Measurements from ENCODE around the gene CRBN. TPM values are rescaled to one million over a fixed set of nuclear protein-coding genes. Genes with fewer than 3 reads are reported as not detected.
A peak's percentile ranks its signal among the peaks of the same experiment; 100 is the strongest.

Gene CRBN
- total RNA-seq, 1 donor from 2014 or later: 42.6 TPM

DNA sequence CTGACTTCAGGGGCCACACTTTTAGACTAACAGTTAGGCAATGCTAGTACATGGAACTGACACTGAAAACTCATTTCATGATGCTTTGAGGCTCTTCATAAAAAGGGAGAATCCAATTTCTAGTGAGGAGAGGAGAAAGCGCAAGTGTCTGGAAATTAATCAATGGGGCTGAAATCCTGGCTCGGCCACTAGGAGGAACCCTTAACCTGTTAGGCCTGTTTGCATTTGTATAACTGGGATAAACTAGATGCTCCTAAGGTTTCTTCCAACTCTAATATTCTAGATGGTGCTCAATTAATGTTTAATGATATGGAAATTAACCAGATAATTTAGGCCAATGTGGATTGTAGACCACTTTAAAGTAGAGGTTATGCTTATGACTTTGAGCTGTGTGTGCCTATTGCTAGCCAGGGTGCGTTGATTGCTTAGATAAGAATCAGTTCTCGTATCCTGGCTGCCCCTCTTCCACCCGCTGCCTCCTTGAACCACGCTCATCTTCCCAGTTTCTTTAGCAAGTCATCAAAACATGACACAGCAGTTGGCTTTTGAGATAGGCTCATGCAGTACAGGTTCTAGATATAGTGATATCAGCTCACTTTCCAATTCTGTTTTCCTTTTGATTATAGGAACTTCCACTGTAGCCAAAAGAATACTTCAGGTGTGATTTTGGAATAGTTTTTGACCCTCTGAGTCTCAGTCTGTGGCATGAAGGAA, 16.8 kb upstream of the CRBN start:
- TF ChIP-seq, protein P1, sequence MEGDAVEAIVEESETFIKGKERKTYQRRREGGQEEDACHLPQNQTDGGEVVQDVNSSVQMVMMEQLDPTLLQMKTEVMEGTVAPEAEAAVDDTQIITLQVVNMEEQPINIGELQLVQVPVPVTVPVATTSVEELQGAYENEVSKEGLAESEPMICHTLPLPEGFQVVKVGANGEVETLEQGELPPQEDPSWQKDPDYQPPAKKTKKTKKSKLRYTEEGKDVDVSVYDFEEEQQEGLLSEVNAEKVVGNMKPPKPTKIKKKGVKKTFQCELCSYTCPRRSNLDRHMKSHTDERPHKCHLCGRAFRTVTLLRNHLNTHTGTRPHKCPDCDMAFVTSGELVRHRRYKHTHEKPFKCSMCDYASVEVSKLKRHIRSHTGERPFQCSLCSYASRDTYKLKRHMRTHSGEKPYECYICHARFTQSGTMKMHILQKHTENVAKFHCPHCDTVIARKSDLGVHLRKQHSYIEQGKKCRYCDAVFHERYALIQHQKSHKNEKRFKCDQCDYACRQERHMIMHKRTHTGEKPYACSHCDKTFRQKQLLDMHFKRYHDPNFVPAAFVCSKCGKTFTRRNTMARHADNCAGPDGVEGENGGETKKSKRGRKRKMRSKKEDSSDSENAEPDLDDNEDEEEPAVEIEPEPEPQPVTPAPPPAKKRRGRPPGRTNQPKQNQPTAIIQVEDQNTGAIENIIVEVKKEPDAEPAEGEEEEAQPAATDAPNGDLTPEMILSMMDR (IDR thresholded peaks at IDR 0.05): peak; percentile 56
- Mint-ChIP-seq H3K36me3 (ENCODE audit: unreplicated experiment) (no peaks in the 10 kb centered on the region), H3K9me3 (ENCODE audit: unreplicated experiment) (no peaks in the 10 kb centered on the region), H3K4me1 (ENCODE audit: unreplicated experiment) (no peaks in the 10 kb centered on the region), H3K4me3 (ENCODE audit: unreplicated experiment) (no peak overlapping the region), H3K27me3 (ENCODE audit: unreplicated experiment) (peaks cover 29% of the 10 kb centered on the region), H3K27ac (ENCODE audit: unreplicated experiment) (no peak overlapping the region)
- DNase-seq (ENCODE audit: extremely low spot score, unreplicated experiment): no peak

DNA sequence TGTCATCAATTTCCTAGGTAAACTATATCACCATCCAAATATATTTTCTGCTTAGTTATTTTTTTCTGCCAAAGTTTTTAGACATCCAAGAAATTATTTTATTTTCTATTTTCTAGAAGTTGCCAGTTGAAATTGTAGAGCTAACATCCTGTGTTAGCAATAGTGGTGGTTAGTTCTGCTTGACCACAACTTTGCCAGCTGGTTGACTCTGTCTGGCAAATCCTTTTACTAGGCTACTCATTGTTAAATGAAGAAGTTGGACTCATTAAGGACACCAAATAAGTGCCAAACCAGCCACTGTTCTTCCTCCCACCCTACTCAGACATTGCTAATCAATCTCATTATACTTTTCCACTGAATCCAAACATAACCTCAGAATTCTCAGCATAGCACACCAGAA, 15.4 kb upstream of the CRBN start:
- Mint-ChIP-seq H3K9me3 (ENCODE audit: unreplicated experiment) (no peaks in the 10 kb centered on the region), H3K4me1 (ENCODE audit: unreplicated experiment) (no peaks in the 10 kb centered on the region), H3K4me3 (ENCODE audit: unreplicated experiment) (no peak overlapping the region), H3K36me3 (ENCODE audit: unreplicated experiment) (no peaks in the 10 kb centered on the region), H3K27me3 (ENCODE audit: unreplicated experiment) (peaks cover 33% of the 10 kb centered on the region), H3K27ac (ENCODE audit: unreplicated experiment) (no peak overlapping the region)
- no peak for DNase-seq (ENCODE audit: extremely low spot score, unreplicated experiment)
- TF ChIP-seq, protein P1 (IDR thresholded peaks at IDR 0.05): no peak

GRCh38 chr3:3192286-3192675, 12.8 kb upstream of the CRBN start:
- Mint-ChIP-seq H3K36me3 (ENCODE audit: unreplicated experiment) (no peaks in the 10 kb centered on the region), H3K4me3 (ENCODE audit: unreplicated experiment) (no peak overlapping the region), H3K4me1 (ENCODE audit: unreplicated experiment) (no peaks in the 10 kb centered on the region), H3K27ac (ENCODE audit: unreplicated experiment) (no peak overlapping the region), H3K27me3 (ENCODE audit: unreplicated experiment) (peaks cover 26% of the 10 kb centered on the region), H3K9me3 (ENCODE audit: unreplicated experiment) (no peaks in the 10 kb centered on the region)
- DNase-seq (ENCODE audit: extremely low spot score, unreplicated experiment): no peak
- TF ChIP-seq, protein P1 (IDR thresholded peaks at IDR 0.05): no peak

DNA sequence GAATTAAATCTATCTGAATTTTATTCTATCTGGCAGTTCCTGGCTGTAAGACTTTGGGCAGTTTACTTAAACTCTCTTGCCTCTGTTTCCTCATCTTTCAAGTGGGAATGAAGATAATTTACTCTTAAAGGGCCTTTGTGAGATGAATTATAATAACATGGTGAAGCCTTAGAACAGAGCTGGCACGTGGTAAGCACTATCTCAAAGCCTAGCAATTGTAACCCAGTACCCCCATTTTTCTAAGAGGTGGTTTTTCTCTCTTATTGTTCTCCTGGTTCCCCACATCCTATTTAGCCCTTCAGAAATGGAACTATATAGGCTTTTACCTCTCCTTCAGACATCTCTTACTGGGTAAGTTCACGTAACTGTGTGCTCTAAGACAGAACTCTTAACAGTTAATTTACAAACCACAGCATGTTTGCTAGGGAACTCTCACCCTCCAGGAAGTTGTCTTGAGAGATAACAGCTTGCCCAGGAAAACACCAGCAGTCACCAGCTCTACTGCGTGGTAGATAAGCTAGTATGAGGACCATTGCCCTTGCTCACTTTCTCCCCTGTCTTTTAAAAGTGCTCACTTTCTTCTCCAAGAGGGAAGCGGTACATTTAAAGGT, 12.3 kb upstream of the CRBN start:
- Mint-ChIP-seq H3K36me3 (ENCODE audit: unreplicated experiment) (no peaks in the 10 kb centered on the region), H3K4me1 (ENCODE audit: unreplicated experiment) (no peaks in the 10 kb centered on the region), H3K9me3 (ENCODE audit: unreplicated experiment) (no peaks in the 10 kb centered on the region), H3K27me3 (ENCODE audit: unreplicated experiment) (peaks cover 26% of the 10 kb centered on the region), H3K27ac (ENCODE audit: unreplicated experiment) (no peak overlapping the region), H3K4me3 (ENCODE audit: unreplicated experiment) (no peak overlapping the region)
- TF ChIP-seq, protein P1 (IDR thresholded peaks at IDR 0.05): no peak
- no peak for DNase-seq (ENCODE audit: extremely low spot score, unreplicated experiment)

DNA sequence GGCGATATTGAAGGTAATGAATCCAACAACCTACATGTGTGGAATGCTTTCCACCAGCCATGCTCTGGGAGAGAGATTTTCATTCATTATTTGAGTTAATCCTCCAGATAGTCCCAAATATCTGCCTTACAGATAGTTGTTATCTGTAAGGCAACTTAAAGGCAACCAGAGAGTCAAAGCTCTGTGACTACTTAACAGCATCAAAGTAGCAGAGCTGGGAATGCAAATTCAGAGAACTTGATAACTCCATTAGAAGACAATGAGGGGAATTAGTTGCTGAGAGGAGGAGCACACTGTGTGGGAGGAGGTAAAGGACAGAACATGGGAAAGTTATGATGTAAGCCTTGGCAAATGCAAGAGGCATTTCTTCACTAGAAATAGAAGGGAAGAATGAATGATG, 10.5 kb upstream of the CRBN start:
- no peak overlapping the region for H3K27ac Mint-ChIP-seq (ENCODE audit: unreplicated experiment)
- no peak for DNase-seq (ENCODE audit: extremely low spot score, unreplicated experiment)
- TF ChIP-seq, protein P1 (IDR thresholded peaks at IDR 0.05): no peak
- H3K36me3 Mint-ChIP-seq (ENCODE audit: unreplicated experiment): no peaks in the 10 kb centered on the region
- H3K4me1 Mint-ChIP-seq (ENCODE audit: unreplicated experiment): no peaks in the 10 kb centered on the region
- H3K27me3 Mint-ChIP-seq (ENCODE audit: unreplicated experiment): peaks cover 23% of the 10 kb centered on the region
- H3K9me3 Mint-ChIP-seq (ENCODE audit: unreplicated experiment): no peaks in the 10 kb centered on the region
- no peak overlapping the region for H3K4me3 Mint-ChIP-seq (ENCODE audit: unreplicated experiment)
